UCSD-AML1 (cell line): ENCODE data around the gene LHX5.
"Not testable (repeated sequence)": the region's sequence is repeated elsewhere in the genome, so short reads cannot be mapped to it uniquely, and the experiment has no call there.

Experiments
- DNase-seq: peaks from one replicate; lab custom pipeline; 2025; ENCODE audit not compliant: unreplicated experiment; lab: John Stamatoyannopoulos, UW

Gene LHX5

DNA sequence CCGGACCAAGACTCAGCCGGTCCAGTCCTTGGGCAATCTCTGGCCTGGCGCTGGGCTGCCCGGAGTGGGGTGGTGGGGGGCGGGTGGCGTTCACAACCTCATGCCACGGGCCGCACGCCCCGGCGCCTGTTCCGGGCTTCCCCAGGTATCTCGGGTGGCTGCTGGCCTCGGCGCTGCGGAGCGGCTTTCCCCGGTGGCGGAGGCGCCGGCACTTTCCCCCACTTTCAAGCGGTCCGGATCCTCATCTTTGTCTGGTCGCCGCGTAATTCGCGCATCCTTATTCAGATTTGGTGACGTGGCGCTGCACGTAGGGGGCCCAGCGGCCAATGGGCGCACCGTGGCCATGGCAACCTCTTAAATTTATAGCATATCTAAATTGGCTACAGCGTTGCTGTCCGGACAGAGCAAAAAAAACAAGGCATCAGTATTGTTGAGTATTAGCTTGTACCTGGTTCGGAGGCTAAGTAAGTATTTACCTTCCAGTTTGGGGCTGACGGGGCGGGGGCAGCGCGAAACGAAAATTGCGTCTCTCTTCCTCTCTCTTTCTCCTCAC lies at the start of gene LHX5:
Gene LHX5, minus strand, starts transcription at position 253 of the 553 bp plus-strand sequence. CDS start 373 bp downstream, outside the sequence.
- DNase-seq = no peak

DNA sequence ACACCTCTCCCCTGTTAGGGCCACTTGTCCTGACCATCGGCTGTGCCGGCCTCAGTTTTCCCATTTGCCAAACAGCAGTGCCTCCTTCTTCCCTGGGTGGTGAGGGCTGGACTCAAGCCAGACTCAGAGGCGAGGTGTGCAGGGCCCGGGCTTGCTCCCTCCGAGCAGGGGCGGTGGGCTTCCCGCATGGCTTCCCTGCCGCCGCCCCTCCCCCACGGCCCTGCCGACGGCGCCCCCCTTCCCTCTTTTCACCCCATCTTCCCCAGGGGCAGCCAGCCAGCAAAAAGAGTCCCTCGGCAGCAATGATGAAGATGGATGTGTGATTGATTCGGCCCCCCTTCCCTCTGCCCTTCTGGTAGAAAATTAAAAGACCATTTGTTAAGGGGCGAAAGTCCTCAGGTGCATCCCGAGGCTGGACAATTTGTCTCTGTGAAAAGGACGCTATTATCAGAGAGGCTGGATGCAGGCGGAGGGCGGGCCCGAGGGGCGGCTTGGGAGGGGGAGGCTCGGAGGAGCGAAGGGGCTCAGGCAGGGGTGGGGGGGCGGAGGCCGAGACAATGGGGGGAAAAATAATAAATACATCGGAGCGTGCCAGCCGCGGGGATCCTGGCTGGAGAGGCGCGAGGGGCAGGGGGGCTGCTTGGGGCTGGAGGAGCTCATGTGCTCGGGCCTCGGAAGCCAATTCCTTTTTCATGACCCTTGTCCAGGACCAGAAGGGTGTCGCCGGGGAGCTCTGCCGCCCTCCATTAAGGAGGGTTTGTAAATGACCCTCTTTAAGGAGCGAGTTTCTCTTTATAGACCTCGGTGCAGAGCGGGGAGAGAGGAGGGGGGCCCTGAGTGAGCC lies 48.0 kb upstream of the LHX5 start:
- DNase-seq = no peak

DNA sequence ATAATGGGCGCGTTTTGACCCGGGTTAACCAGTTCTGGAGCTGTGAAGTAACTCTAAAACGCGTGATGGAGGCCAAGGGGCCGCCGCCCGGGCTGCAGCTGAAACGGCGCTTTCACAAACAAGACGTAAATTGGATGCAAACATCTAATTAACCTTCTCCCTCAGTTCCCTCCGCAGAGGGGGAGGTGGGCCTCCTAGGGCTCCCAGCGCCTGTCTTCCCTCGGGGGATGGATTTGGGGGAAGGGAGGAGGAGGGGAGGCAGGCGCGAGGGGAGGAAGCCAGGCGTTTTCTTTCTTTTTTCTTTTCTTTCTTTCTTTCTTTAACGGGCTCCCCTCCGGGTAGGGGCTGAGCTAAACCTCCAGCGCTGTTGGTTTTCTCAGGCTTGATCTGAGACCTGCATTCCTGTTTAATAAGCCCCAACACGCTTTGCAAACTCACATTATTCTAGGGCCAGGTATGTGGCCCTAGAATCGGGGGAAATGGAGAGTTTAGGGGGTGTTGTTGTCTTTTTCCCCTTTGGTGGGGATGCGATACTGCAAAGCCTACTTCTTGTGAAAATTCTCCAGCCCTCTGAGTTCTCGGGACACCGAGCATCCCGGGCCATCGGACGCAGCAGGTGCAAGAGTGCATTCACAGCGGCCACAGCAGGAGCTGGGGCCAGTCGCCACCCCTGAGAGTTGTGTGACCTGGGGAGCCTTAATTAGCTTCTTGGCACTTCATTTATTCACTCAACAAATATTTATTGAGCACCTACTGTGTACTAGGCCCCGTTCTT lies 43.6 kb upstream of the LHX5 start:
- no peak for DNase-seq

DNA sequence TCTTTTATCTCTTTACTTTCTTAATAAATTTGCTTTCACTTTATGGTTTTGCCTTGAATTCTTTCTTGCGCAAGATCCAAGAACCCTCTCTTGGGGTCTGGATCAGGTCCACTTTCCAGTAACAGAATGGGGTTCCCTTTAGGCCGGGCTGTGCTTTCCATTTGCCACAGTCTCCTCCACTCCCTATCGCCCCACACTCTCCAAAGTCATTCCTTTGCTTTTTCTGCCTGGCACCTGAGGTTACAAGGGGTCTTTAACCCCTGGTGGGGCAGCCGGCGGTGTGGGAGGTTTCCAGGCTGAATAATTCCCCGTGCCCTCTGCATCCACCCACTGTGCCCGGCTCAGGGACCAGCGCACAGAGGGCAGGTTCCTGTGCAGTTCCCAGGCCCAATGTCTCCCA lies 42.9 kb upstream of the LHX5 start:
- DNase-seq = no peak

DNA sequence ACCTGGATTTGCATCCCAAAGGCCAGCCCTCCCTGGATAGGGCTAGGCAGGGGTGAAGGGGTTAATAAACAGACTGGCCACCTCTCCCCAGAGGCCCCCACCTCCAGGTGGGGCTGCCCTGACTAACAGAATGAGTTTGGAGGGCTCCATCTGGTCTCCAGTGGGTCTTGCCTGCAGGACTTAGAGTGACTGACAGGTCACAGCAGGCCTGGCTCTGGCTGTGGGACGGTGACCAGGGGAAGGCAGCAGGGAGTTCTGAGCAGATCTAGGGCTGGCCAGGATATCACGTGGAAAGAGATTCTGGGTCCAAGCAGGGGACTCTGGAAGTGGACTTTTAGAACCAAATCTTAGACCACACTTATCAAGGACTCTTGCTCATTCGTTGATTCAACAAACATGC lies 40.9 kb upstream of the LHX5 start:
- no peak for DNase-seq

DNA sequence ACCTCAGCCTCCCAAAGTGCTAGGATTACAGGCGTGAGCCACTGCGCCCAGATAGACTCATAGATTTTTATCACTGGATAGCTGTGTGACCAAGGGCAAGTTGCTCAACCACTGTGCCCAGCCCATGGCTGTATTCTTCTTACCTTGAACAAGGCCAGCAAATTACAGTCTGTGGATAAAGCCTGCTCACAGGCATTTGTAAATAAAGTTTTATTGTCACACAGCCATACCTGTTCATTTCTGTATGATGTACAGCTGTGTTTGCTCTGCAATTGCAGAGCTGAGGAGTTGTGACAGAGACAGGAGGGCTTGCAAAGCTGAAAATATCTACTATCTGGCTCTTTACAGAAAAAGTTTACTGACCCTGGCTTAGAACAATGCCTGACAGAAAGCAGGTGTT lies 35.2 kb upstream of the LHX5 start:
- no peak for DNase-seq

DNA sequence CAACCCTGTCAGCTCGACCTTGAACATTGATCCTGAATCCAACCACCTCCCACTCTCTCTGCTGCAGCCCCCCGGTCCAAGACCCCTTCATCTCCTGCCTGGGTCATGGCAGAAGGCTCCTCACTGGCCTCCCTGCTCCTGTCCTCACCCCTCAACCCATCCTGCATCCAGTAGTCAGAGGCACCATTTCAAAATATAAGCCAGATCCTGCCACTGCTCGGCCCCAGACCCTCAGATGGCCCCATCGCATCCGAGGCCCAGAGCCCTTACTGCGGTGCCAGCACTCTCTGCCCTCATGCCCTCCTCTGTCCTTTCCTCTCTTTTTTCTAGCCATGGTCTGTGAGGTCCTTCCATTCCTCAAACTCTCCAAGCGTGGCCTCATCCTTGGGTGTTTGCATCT lies 34.3 kb upstream of the LHX5 start:
- no peak for DNase-seq

DNA sequence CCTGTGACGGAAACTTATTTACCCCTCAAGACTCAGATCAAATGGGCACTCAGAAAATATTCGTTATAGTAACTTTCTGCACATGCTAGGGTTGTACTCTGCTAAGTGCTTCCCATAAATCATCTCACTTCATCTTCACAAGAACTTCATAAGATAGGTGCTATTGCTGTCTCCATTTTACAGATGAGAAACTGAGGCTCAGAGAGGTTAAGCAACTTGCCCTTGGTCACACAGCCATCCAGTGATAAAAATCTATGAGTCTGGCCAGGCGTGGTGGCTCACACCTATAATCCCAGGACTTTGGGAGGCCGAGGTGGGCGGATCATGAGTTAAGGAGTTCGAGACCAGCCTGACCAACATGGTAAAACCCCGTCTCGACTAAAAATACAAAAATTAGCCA lies 33.2 kb upstream of the LHX5 start:
- DNase-seq = no peak

DNA sequence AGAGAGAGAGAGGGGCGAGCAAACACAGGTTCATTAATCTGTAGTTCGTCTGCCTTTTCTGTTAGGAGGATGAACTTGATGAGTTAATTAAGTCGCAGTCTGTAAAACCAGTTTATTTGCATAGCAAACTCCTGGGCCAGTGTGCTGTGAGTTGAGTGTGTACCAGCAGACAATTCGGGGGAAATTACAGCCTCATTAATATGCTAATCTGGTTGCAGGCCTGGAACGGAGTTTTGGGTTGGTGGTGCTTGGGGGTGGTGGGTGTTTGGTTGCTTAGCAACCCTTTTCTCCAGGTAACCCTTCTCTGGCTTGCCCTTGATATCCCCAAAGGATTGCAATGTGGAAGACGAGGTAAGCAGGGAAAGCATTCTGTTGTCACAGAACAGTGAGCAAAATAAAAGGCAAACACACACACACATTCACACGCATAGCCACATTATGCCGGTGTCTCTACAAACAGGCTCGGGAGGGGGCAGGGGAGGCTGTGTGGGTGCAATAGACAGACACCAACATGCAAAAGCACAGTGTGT lies 29.2 kb upstream of the LHX5 start:
- DNase-seq = no peak

DNA sequence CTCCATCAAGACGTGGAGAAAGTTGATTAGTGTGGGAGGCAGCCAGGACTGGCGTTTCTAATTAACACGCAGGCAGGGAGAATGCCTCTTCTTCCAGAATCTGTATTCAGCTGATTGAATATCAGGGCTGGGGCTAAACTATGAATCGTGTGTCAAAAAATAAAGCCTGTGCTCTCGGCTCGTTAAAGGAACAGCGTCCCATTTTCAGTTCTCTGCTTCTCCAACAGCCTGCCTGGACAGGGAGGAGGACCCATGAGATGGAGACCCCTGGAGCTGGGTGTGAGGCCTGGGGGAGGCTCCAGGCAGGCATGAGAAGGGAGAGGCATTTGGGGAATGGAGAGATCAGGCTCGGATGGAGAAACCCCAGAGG lies 28.6 kb upstream of the LHX5 start:
- no peak for DNase-seq

DNA sequence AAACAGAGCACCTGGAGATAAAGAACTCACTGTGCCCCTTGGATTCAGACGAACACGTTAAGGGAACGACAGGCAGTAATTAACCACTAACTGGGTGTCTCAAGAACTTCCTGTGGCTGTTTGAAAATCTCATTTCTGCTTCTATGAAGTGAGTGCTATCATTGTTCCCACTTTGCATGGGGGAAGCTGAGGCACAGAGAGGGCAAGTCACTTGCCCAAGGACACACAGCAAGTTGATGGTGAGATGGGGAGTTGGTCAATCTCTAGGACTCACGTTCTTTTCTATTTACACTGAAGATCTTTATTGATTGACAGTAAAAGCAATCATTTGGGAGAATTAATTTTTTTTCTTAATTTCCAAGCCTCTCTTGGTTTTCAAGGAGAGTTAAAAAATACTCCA lies 26.8 kb upstream of the LHX5 start:
- no peak for DNase-seq

DNA sequence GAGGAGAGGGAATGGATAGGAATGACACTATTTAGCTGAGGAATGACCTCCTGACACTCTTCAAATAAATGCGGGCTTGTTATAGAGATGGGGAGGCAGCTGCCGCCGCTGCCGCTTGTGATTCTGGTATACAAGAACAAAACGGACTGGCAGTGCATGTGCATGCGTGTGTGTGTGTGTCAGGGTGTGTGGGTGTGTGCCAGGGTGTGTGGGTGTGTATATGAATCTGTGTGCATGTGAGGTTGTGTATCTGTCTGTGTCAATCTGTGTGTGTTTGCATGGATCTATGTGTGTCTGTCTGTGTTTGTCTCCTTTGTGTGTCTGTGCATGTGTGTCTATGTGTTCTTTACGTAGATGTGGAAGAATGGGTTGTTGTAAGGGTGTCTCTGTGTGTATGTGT lies 26.0 kb upstream of the LHX5 start:
- DNase-seq = no peak

DNA sequence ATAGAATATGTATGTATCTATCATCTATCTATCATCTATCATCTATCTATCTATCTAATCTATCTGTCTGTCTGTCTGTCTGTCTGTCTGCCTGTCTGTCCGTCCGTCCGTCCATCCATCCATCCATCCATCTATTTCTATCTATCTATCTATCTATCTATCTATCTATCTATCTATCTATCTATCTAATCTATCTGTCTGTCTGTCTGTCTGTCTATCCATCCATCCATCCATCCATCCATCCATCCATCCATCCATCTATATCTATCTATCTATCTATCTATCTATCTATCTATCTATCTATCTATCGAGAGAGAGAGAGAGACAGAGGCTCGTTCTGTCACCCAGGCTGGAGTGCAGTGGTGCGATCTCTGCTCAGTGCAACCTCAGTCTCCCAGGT lies 24.3 kb upstream of the LHX5 start:
- DNase-seq = not testable (repeated sequence)

DNA sequence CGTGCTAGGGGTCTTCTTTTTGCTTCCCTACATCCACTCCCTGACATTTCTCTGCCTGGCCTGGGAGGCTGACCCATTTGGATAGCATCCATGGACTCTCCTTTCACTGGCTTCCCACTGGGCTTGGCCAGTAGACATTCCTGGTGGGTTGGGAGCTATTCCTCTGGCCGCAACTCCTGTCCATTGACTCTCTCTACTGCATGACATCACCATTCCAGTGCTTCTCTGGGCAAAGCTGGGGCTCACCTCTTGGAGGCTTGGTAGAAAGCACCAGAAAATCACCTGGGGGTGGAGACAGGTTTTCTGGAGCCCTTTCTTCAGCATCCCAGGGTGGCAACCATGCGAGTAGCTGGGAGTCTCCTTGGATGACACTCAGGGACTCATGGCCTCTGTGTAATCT lies 16.7 kb upstream of the LHX5 start:
- no peak for DNase-seq

DNA sequence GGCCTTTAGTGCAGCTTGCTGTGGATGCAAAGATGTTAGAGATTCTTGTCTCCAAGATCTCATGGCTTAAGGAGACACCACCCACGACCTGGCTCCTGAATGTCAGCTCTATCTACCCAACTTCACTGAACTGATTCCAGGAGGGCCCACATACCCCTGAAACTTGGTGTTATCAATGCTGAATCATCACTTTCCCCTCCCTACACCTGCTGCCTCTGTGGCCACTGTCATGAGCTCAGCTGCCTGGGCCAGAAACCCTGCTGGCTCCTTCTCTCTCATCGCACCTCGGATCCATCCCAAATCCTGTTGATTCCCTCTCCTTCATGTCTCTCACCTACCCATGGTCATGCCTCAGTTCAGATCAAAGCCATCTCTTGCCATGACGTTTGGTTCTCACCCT lies 15.1 kb upstream of the LHX5 start:
- no peak for DNase-seq

DNA sequence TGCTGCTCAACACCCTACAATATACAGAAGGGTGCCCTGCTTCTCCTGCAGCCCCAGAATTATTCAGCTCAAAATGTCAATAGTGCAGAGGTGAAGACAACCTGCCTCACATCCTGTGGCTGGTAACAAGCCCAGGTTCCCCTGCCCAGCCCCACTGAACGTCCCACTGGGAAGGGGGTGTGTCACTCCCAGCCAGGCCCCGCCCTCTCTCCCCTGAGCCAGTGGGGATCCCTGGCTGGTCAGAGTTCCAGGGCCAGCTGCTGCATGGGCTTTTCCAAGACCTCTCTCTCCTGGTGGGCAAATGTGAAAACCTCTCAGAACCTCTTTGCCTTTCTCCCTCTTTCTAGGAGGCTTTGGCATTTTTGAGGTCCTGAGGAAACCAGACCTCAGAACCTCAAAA lies 13.7 kb upstream of the LHX5 start:
- DNase-seq = no peak

DNA sequence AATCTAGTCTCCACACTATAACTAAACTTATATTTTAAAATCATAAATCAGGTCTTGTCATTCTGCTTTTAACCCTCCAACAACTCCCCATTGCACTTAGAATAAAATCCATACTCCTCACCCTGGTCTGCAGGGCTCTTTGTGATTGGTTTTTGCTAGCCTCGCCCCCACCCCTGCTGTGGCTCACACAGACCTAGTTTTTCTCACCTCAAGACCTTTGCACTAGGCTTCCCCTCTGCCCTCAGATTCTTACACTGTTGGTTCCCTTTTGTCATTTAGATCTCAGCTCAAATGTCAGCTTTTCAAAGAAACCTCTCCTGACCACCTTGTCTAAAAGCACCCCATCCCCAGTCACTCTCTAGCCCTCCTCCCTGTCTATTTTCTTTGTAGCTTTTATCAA lies 10.7 kb upstream of the LHX5 start:
- DNase-seq = no peak

DNA sequence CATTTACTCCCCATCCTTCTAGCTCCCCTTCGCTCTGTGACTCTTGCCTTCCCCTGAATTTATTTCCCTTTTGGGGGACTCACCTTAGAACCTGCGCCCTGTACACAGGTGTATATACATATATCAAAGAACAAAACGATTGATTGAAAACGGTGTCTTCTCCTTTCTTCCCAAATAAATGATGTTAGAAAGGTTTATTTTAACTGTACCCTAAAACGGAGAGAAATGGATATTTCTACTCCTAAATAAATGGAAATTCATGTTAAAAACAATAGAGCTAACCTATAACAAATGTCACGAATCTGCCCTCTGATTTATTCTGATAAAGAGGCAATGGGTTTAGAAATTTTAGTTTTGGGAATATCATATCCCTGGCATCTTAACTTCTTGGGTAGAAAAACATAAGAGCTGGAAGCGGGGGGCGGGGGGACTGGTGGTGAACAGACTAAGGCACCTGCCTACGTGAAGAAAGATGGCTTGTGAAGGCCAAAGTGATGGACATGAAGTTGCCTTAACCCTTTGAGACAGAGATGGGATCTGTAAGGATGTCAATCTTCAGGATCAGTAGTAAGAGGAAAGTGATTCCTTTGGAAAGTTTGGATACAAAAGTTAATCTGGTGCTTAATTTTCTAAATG lies 8.8 kb upstream of the LHX5 start:
- no peak for DNase-seq

DNA sequence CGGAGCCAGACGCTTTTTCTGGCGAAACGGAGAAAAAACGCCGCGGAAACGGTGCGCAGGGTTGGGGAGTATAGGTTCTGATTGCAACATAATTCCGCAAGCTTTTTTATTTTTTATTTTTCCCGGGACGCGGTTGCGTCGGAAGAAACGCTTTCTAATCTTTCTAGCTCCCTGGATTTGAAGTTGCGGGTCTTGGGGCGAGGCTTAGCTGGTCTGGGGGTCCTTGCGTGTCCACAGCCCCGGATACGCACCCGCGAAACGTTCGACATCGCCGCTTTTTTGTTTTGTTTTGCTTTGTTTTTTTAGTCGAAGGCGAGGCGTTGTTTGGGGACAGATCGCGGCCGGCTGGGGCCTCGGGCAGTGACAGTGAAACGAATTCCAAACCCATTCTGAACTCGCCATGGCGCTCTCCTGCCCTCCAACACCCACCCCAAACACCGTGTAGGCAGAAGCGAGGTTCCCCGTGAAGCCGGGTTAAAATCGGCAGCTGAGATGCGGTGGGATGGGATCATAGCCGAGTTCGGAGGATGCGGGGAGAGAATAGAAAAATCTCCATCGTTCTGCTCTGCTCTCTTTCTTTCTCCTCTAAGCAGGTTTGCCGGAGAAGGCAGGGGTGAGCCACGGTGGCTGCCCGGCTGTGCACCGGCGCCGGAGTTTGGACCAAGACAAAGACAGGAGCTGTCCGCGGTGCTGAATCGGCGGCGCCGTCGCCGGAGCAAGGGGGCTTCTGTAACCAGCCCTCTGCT lies 8.1 kb upstream of the LHX5 start:
- peak; percentile 32 for DNase-seq

DNA sequence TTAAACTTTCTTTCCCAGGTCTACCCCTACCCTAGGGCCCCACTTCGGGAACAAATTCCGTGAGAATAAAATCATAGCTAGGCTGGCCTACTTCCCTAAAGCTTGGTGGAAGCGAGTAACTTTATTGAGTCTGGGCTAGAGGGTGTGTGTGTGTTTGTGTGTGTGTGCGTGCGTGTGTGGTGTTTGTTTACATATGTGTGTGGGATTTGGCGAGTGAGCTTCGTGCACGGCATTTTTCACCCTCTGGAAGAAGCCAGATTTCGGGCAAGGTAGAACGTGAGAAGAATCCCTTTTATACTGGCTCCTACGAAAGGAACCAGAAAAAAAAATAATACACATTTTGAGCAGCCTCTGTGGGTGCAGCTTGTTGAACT lies 7.5 kb upstream of the LHX5 start:
- DNase-seq = no peak
